CMK (cell line): ENCODE measurements around the gene EIF4B.
A peak's percentile ranks its signal among the peaks of the same experiment; 100 is the strongest.
"Not testable (repeated sequence)": the region's sequence is repeated elsewhere in the genome, so short reads cannot be mapped to it uniquely, and the experiment has no call there.

Experiments
- DNase-seq: peaks from one replicate; pipeline ENCODE4 v3.0.0-alpha.2; 2010; ENCODE audit warnings: low read depth

Gene EIF4B

GRCh38 chr12:53004178-53004577 lies 2.1 kb upstream of the EIF4B start:
- DNase-seq, result no peak

GRCh38 chr12:53004582-53004981 lies 1.7 kb upstream of the EIF4B start:
- DNase-seq, result no peak

- no peak for DNase-seq
These were observed 856 bp upstream of the EIF4B start for GRCh38 chr12:53005215-53005985.

GRCh38 chr12:53006810-53007309 lies 604 bp downstream of the EIF4B start:
- DNase-seq, result peak; percentile 84

- DNase-seq, result no peak
These were observed 1.1 kb downstream of the EIF4B start for GRCh38 chr12:53007343-53007742.

- DNase-seq, result not testable (repeated sequence)
These were observed 2.5 kb downstream of the EIF4B start for GRCh38 chr12:53008760-53009159.

GRCh38 chr12:53010955-53011354 lies 4.7 kb downstream of the EIF4B start:
- no peak for DNase-seq

- DNase-seq, result no peak
These were observed 5.6 kb downstream of the EIF4B start for GRCh38 chr12:53011889-53012288.

- DNase-seq, result no peak
These were observed 6.7 kb downstream of the EIF4B start for GRCh38 chr12:53012928-53013327.

GRCh38 chr12:53014709-53015108 lies 8.5 kb downstream of the EIF4B start:
- no peak for DNase-seq

GRCh38 chr12:53025250-53025649 lies 19.0 kb downstream of the EIF4B start:
- no peak for DNase-seq

GRCh38 chr12:53027014-53027413 lies 20.8 kb downstream of the EIF4B start:
- not testable (repeated sequence) for DNase-seq

- DNase-seq, result no peak
These were observed 25.4 kb downstream of the EIF4B start for GRCh38 chr12:53031616-53032015.

GRCh38 chr12:53033832-53034231 lies 27.6 kb downstream of the EIF4B start:
- not testable (repeated sequence) for DNase-seq

GRCh38 chr12:53034459-53034858 lies 28.2 kb downstream of the EIF4B start:
- no peak for DNase-seq

- DNase-seq, result no peak
These were observed 30.5 kb downstream of the EIF4B start for GRCh38 chr12:53036802-53037201.

GRCh38 chr12:53039851-53040250 lies 33.6 kb downstream of the EIF4B start:
- DNase-seq, result no peak

- DNase-seq, result no peak
These were observed 36.6 kb downstream of the EIF4B start for GRCh38 chr12:53042607-53043454.

GRCh38 chr12:53044052-53044581 lies 37.9 kb downstream of the EIF4B start:
- no peak for DNase-seq

GRCh38 chr12:53044896-53045695 lies 38.8 kb downstream of the EIF4B start:
- no peak for DNase-seq

- DNase-seq, result no peak
These were observed 39.4 kb downstream of the EIF4B start for GRCh38 chr12:53045696-53046045.

- peak; percentile 62 for DNase-seq
These were observed 40.5 kb downstream of the EIF4B start for GRCh38 chr12:53046655-53047220.
